HCT116 (cell line): ENCODE measurements around the gene PER2. TPM values are rescaled to one million over a fixed set of nuclear protein-coding genes. Genes with fewer than 3 reads are reported as not detected.

ENCODE experiments used
- ATAC-seq: fragments of 200-7000 bp; cut with Tn5 transposase; 2 replicates; pipeline ENCODE4 v1.9.1; 2020; ENCODE audit warnings: mild to moderate bottlenecking, moderate library complexity
- BruUV-seq: library from RNA; stranded (reverse); fragments of 400-500 nt; replicated peaks from 2 replicates; lab custom pipeline; 2021; lab: Mats Ljungman, UMichigan
- CTCF ChIA-PET: fragments of 300-600 bp; sonication (Branson Sonifier 250); formaldehyde crosslinking; loops from one replicate; lab custom pipeline; 2021; ENCODE audit warnings: antibody characterized with exemption; lab: Charles Lee
- POLR2A ChIA-PET: fragments of 300-600, 350-600 bp; sonication (Branson Sonifier 250); formaldehyde crosslinking; loops from one replicate; lab custom pipeline; 2021; ENCODE audit warnings: antibody characterized with exemption; lab: Charles Lee
- RAD21 ChIA-PET, 2 experiments: fragments of 300-600 bp; sonication (Branson Sonifier 250); formaldehyde crosslinking; loops; one replicate each; lab custom pipeline; 2023; ENCODE audit warnings: low total read pairs in 2 of 2; ENCODE audit not compliant: uncharacterized antibody in 2 of 2, unreplicated experiment in 2 of 2, low non-redundant PET in 1 of 2; lab: Charles Lee
- DNase-seq: peaks from one replicate; pipeline ENCODE4 v3.0.0-alpha.2; 2010; ENCODE audit warnings: low read depth, low spot score
- H2AFZ ChIP-seq: fragments of 200-600 bp; shearing (Covaris generic), sonication (generic); 2 replicates; pipeline ENCODE4 v1.6.1; 2017; ENCODE audit warnings: low read depth, mixed run types, mixed read lengths, antibody characterized with exemption, low read length; ENCODE audit not compliant: poor library complexity, severe bottlenecking
- H3K27ac ChIP-seq: 2 replicates; pipeline ENCODE4 v1.5.1; 2012; ENCODE audit warnings: low read depth, low read length
- H3K27me3 ChIP-seq: fragments of 200-600 bp; sonication (generic); 2 replicates; pipeline ENCODE4 v1.6.1; 2016; ENCODE audit warnings: mixed run types, low read length, mixed read lengths; ENCODE audit not compliant: insufficient read depth
- H3K36me3 ChIP-seq, 2 experiments: fragments of 200-500 bp in 1 of 2; fragments of 200-600 bp in 1 of 2; sonication (Bioruptor generic) in 1 of 2; sonication (generic) in 1 of 2; 2 replicates each; pipeline versions ENCODE4 v1.5.1 to v1.6.1; 2014 to 2016; ENCODE audit warnings: low read length in 2 of 2, inconsistent platforms in 1 of 2, mixed read lengths in 1 of 2, mixed run types in 1 of 2; ENCODE audit not compliant: insufficient read depth in 2 of 2, control insufficient read depth in 1 of 2
- H3K4me1 ChIP-seq, 2 experiments: fragments of 200-600 bp in 1 of 2; sonication (generic) in 1 of 2; 2 replicates each; pipeline versions ENCODE4 v1.5.1 to v1.6.1; 2012 to 2017; ENCODE audit warnings: low read length in 2 of 2, inconsistent platforms in 1 of 2, mild to moderate bottlenecking in 1 of 2, mixed read lengths in 1 of 2, mixed run types in 1 of 2, moderate library complexity in 1 of 2; ENCODE audit not compliant: insufficient read depth in 2 of 2, control insufficient read depth in 1 of 2
- H3K4me2 ChIP-seq: fragments of 200-600 bp; sonication (generic); 2 replicates; pipeline ENCODE4 v1.6.1; 2017; ENCODE audit warnings: mixed run types, low read length, mixed read lengths
- H3K4me3 ChIP-seq, 2 experiments: fragments of 200-600 bp in 1 of 2; sonication (generic) in 1 of 2; replicated peaks in 1 of 2; 2 replicates each; pipeline ENCODE4 v1.5.1; 2011 to 2016; ENCODE audit warnings: low read length in 2 of 2, control low read depth in 1 of 2, low read depth in 1 of 2, mild to moderate bottlenecking in 1 of 2, mixed read lengths in 1 of 2, mixed run types in 1 of 2
- H3K79me2 ChIP-seq: fragments of 200-600 bp; sonication (generic); 2 replicates; pipeline ENCODE4 v1.6.1; 2017; ENCODE audit warnings: mild to moderate bottlenecking, mixed run types, low read length, moderate library complexity, mixed read lengths; ENCODE audit not compliant: insufficient read depth
- H3K9ac ChIP-seq: fragments of 200-600 bp; sonication (generic); 2 replicates; pipeline ENCODE4 v1.6.1; 2016; ENCODE audit warnings: low read length, mixed read lengths
- H3K9me2 ChIP-seq: fragments of 200-600 bp; sonication (generic), shearing (Covaris generic); 2 replicates; pipeline ENCODE4 v1.6.1; 2017; ENCODE audit warnings: mixed run types, mild to moderate bottlenecking, moderate library complexity; ENCODE audit not compliant: insufficient read depth
- H3K9me3 ChIP-seq, 2 experiments: fragments of 200-500 bp in 1 of 2; fragments of 200-600 bp in 1 of 2; sonication (Bioruptor generic) in 1 of 2; sonication (generic) in 1 of 2; 2 replicates each; pipeline ENCODE4 v1.6.1; 2014 to 2017; ENCODE audit warnings: low read length in 2 of 2, mixed read lengths in 2 of 2, inconsistent platforms in 1 of 2, low read depth in 1 of 2, mild to moderate bottlenecking in 1 of 2, mixed run types in 1 of 2, moderate library complexity in 1 of 2; ENCODE audit not compliant: control insufficient read depth in 1 of 2, insufficient read depth in 1 of 2
- H4K20me1 ChIP-seq: fragments of 200-600 bp; sonication (generic), shearing (Covaris generic); 2 replicates; pipeline ENCODE4 v1.6.1; 2017; ENCODE audit warnings: mixed run types, mild to moderate bottlenecking, moderate library complexity; ENCODE audit not compliant: insufficient read depth
- CBX3 ChIP-seq: IDR thresholded peaks from 2 replicates; pipeline ENCODE4 v1.6.1; 2012; ENCODE audit warnings: low read depth
- CEBPB ChIP-seq: IDR thresholded peaks from 2 replicates; pipeline ENCODE4 v1.6.1; 2012; ENCODE audit warnings: low read depth
- EGR1 ChIP-seq: IDR thresholded peaks from 2 replicates; pipeline ENCODE4 v1.6.1; 2012; ENCODE audit warnings: low read depth
- ELF1 ChIP-seq: IDR thresholded peaks from 2 replicates; pipeline ENCODE4 v1.6.1; 2012; ENCODE audit warnings: low read depth, borderline replicate concordance
- FOSL1 ChIP-seq: IDR thresholded peaks from 2 replicates; pipeline ENCODE4 v1.6.1; 2012; ENCODE audit warnings: low read depth
- POLR2A ChIP-seq: IDR thresholded peaks from 2 replicates; pipeline ENCODE4 v1.7.0; 2011; ENCODE audit warnings: borderline replicate concordance; ENCODE audit not compliant: insufficient read depth, insufficient read length; ENCODE audit errors: extremely low read depth
- SIN3A ChIP-seq: IDR thresholded peaks from 2 replicates; pipeline ENCODE4 v1.6.1; 2012; ENCODE audit warnings: low read depth
- SP1 ChIP-seq: IDR thresholded peaks from 2 replicates; pipeline ENCODE4 v1.6.1; 2012; ENCODE audit warnings: low read depth
- intact Hi-C: fragments of 100-400 bp; cut with micrococcal nuclease; formaldehyde crosslinking; loops from 2 replicates; pipeline ENCODE4 v1.10.0; 2022
- total RNA-seq: library from RNA; stranded (reverse); gene quantifications from one replicate; pipeline ENCODE4 v1.2.1, GENCODE V29; 2021; ENCODE audit not compliant: unreplicated experiment
- TF ChIP-seq, protein P1 (sequence below), 3 experiments: fragments of 200-600 bp in 1 of 3; sonication (generic) in 1 of 3; IDR thresholded peaks in 2 of 3; conservative IDR thresholded peaks in 1 of 3; 2 replicates each; pipeline ENCODE4 v1.5.1; 2012 to 2017; ENCODE audit warnings: low read depth in 2 of 3, low read length in 2 of 3, antibody characterized with exemption in 1 of 3, borderline replicate concordance in 1 of 3, control low read depth in 1 of 3, mild to moderate bottlenecking in 1 of 3, mixed read lengths in 1 of 3, mixed run types in 1 of 3, moderate library complexity in 1 of 3; ENCODE audit not compliant: insufficient read depth in 1 of 3

Gene PER2
- total RNA-seq, 1 experiment from 2014 or later = 18.7 TPM

DNA sequence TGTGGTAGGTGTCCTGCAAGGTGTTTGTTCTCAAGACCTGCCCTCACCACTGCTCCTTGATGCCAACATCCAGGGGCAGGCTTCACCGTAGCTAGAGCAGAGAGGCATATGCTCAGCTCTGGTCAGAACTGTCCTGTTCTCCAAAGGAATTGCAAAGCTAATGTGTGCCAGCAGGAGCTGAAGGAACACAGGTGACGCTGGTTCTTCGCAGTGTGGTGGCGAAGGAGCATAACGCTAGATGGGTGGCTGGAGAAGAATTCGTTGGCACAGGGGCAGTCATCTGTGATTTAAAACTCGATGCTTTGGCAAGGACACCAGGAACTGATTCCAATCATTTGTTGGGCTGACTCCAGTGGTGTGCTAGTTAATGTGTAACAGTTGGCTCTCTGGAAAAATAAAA is 11.4 kb upstream of the PER2 start:
- ChIA-PET POLR2A (no interaction called here), RAD21 (no interaction called here), CTCF (no interaction called here)
- H3K36me3 ChIP-seq = no peaks in the 10 kb centered on the region
- ATAC-seq (no peak), DNase-seq (no peak)
- no peaks in the 10 kb centered on the region for H4K20me1 ChIP-seq
- no peak overlapping the region for H2AFZ ChIP-seq
- H3K79me2 ChIP-seq = no peaks in the 10 kb centered on the region
- BruUV-seq = no TSS peak
- H3K9ac ChIP-seq = no peak overlapping the region
- H3K27ac ChIP-seq = no peak overlapping the region
- TF ChIP-seq EGR1 (no peak), ELF1 (no peak), CEBPB (no peak), SP1 (no peak), SIN3A (no peak), CBX3 (no peak), FOSL1 (no peak), POLR2A (no peak)
- TF ChIP-seq, protein P1, sequence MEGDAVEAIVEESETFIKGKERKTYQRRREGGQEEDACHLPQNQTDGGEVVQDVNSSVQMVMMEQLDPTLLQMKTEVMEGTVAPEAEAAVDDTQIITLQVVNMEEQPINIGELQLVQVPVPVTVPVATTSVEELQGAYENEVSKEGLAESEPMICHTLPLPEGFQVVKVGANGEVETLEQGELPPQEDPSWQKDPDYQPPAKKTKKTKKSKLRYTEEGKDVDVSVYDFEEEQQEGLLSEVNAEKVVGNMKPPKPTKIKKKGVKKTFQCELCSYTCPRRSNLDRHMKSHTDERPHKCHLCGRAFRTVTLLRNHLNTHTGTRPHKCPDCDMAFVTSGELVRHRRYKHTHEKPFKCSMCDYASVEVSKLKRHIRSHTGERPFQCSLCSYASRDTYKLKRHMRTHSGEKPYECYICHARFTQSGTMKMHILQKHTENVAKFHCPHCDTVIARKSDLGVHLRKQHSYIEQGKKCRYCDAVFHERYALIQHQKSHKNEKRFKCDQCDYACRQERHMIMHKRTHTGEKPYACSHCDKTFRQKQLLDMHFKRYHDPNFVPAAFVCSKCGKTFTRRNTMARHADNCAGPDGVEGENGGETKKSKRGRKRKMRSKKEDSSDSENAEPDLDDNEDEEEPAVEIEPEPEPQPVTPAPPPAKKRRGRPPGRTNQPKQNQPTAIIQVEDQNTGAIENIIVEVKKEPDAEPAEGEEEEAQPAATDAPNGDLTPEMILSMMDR (IDR thresholded peaks at IDR 0.05 in 2 of 3, conservative IDR thresholded peaks at IDR 0.05 in 1 of 3; ENCODE audit: borderline replicate concordance in 1 of 3, insufficient read depth in 1 of 3, low read depth in 2 of 3, low read length in 2 of 3) = no peak
- TF ChIP-seq, all 23 proteins: peak for 0
- Histone ChIP-seq H3K9me3 (no peaks in the 10 kb centered on the region), H3K4me1 (no peaks in the 10 kb centered on the region), H3K4me3 (no peak overlapping the region), H3K9me2 (no peaks in the 10 kb centered on the region), H3K4me2 (no peak overlapping the region), H3K27me3 (no peaks in the 10 kb centered on the region)
- intact Hi-C loops = no loop called here
